Astrocyte of the spinal cord (primary cell): ENCODE results near the gene LDLRAD4.

Experiments
- DNase-seq: peaks from one replicate; pipeline ENCODE4 v3.0.0; 2011; ENCODE audit warnings: low read depth, low spot score
- H3K4me3 ChIP-seq: 2 replicates; pipeline ENCODE4 v1.5.1; 2011; ENCODE audit warnings: low read depth, mild to moderate bottlenecking, low read length, moderate library complexity
- CTCF ChIP-seq: IDR thresholded peaks from 2 replicates; pipeline ENCODE4 v1.5.1; 2012; ENCODE audit warnings: low read depth, mild to moderate bottlenecking, low read length, inconsistent platforms
- in situ Hi-C: cut with HindIII; loops from 2 replicates; pipeline ENCODE4 v1.10.0; 2017; ENCODE audit warnings: low sequenced_read_pairs

Gene LDLRAD4

GRCh38 chr18:13292736-13293135 lies 74.2 kb downstream of the LDLRAD4 start:
- H3K4me3 ChIP-seq = no peak overlapping the region
- no peak for DNase-seq
- no peak for TF ChIP-seq CTCF
- in situ Hi-C loops = no loop called here

- DNase-seq = no peak
- in situ Hi-C loops = no loop called here
- H3K4me3 ChIP-seq = no peak overlapping the region
- no peak for TF ChIP-seq CTCF
These were observed 75.7 kb downstream of the LDLRAD4 start for GRCh38 chr18:13294309-13294708.

GRCh38 chr18:13295894-13296293 lies 77.3 kb downstream of the LDLRAD4 start:
- no peak for TF ChIP-seq CTCF
- DNase-seq = no peak
- H3K4me3 ChIP-seq = no peak overlapping the region
- in situ Hi-C loops = no loop called here

GRCh38 chr18:13296867-13297574 lies 78.5 kb downstream of the LDLRAD4 start:
- no peak overlapping the region for H3K4me3 ChIP-seq
- no peak for DNase-seq
- in situ Hi-C loops = no loop called here
- no peak for TF ChIP-seq CTCF

- in situ Hi-C loops = no loop called here
- no peak overlapping the region for H3K4me3 ChIP-seq
- no peak for DNase-seq
- no peak for TF ChIP-seq CTCF
These were observed 79.7 kb downstream of the LDLRAD4 start for GRCh38 chr18:13298262-13298661.

GRCh38 chr18:13300029-13300428 lies 81.5 kb downstream of the LDLRAD4 start:
- no peak for TF ChIP-seq CTCF
- DNase-seq = no peak
- H3K4me3 ChIP-seq = no peak overlapping the region
- in situ Hi-C loops = no loop called here
